K562 (cell line): Measurements from ENCODE around the gene PTPRM. TPM values are rescaled to one million over a fixed set of nuclear protein-coding genes. Genes with fewer than 3 reads are reported as not detected.

Experiments
- ATAC-seq: fragments of 200-7000 bp; cut with Tn5 transposase; 3 replicates; pipeline ENCODE4 v1.9.1; 2020; ENCODE audit warnings: moderate library complexity
- BruUV-seq: library from RNA; stranded (reverse); fragments of 400-500 nt; replicated peaks from 2 replicates; lab custom pipeline; 2021; lab: Mats Ljungman, UMichigan
- CTCF ChIA-PET: fragments of 300-600 bp; formaldehyde crosslinking; extraction: SDS; loops from one replicate; lab custom pipeline; 2021; ENCODE audit warnings: low intra/inter-chr PET ratio; lab: Yijun Ruan, JAX
- POLR2A ChIA-PET: fragments of 300-600, 350-650 bp; sonication (Branson Sonifier 250); formaldehyde crosslinking; extraction: SDS; loops from one replicate; lab custom pipeline; 2021; ENCODE audit warnings: antibody characterized with exemption, inconsistent platforms; lab: Yijun Ruan, JAX
- DNase-seq, 4 experiments: peaks; one replicate each; pipeline versions ENCODE4 v3.0.0 to v3.0.0-alpha.2; 2011 to 2018; ENCODE audit warnings: low spot score in 3 of 4, mixed read lengths in 3 of 4; ENCODE audit errors: extremely low read depth in 1 of 4
- FAIRE-seq: peaks from 2 replicates; lab custom pipeline; 2011; peaks lifted over from hg19 to GRCh38; lab: Jason Lieb, UNC
- H2AFZ ChIP-seq: 2 replicates; pipeline ENCODE4 v1.6.0; 2011; ENCODE audit warnings: low read depth, low read length, control low read depth, inconsistent platforms
- H3K27ac ChIP-seq: fragments of 200-600 bp; 3 replicates; pipeline ENCODE4 v1.8.0; 2011; ENCODE audit warnings: low read depth, mild to moderate bottlenecking, control low read depth, inconsistent platforms, low read length, moderate library complexity, mixed read lengths; ENCODE audit errors: extremely low read depth
- H3K27me3 ChIP-seq, 2 experiments: fragments of 300-600 bp in 1 of 2; 2 replicates in 1 of 2; 3 replicates in 1 of 2; pipeline versions ENCODE4 v1.6.0 to v1.8.0; 2011; ENCODE audit warnings: inconsistent platforms in 2 of 2, low read length in 2 of 2, mild to moderate bottlenecking in 1 of 2, mixed read lengths in 1 of 2, moderate library complexity in 1 of 2; ENCODE audit not compliant: control insufficient read depth in 2 of 2, insufficient read depth in 2 of 2
- H3K36me3 ChIP-seq: fragments of 300-600 bp; 3 replicates; pipeline ENCODE4 v1.8.0; 2011; ENCODE audit warnings: mild to moderate bottlenecking, low read length, inconsistent platforms; ENCODE audit not compliant: control insufficient read depth, insufficient read depth
- H3K4me1 ChIP-seq, 2 experiments: fragments of 200-600 bp in 1 of 2; replicated peaks in 1 of 2; 2 replicates in 1 of 2; 3 replicates in 1 of 2; pipeline versions ENCODE4 v1.5.1 to v1.8.0; 2011; ENCODE audit warnings: inconsistent platforms in 2 of 2, low read length in 2 of 2, mild to moderate bottlenecking in 1 of 2, mixed read lengths in 1 of 2, moderate library complexity in 1 of 2; ENCODE audit not compliant: control insufficient read depth in 2 of 2, insufficient read depth in 2 of 2
- H3K4me2 ChIP-seq: 2 replicates; pipeline ENCODE4 v1.6.1; 2011; ENCODE audit warnings: low read length, control low read depth, inconsistent platforms, mixed read lengths; ENCODE audit not compliant: insufficient read depth
- H3K4me3 ChIP-seq: fragments of 200-600 bp; sonication (generic), shearing (Covaris generic); 2 replicates; pipeline ENCODE4 v1.5.1; 2016; ENCODE audit warnings: control low read depth, inconsistent platforms
- H3K79me2 ChIP-seq: fragments of 200-600 bp; 3 replicates; pipeline ENCODE4 v1.8.0; 2011; ENCODE audit warnings: low read length, inconsistent platforms; ENCODE audit not compliant: control insufficient read depth, insufficient read depth
- H3K9ac ChIP-seq, 2 experiments: 2 replicates each; pipeline versions ENCODE4 v1.6.0 to v1.6.1; 2011; ENCODE audit warnings: low read depth in 2 of 2, low read length in 2 of 2, control low read depth in 1 of 2, inconsistent platforms in 1 of 2, mild to moderate bottlenecking in 1 of 2, mixed read lengths in 1 of 2; ENCODE audit not compliant: insufficient read depth in 1 of 2
- H3K9me1 ChIP-seq: one replicate; pipeline ENCODE4 v1.6.0; 2011; ENCODE audit warnings: inconsistent platforms, mild to moderate bottlenecking, low read length, moderate library complexity; ENCODE audit not compliant: control insufficient read depth, insufficient read depth
- H3K9me3 ChIP-seq: replicated peaks from 2 replicates; pipeline ENCODE4 v1.5.1; 2011; ENCODE audit warnings: low read depth, low read length, inconsistent platforms; ENCODE audit not compliant: control insufficient read depth, insufficient read depth
- H4K20me1 ChIP-seq: replicated peaks from 2 replicates; pipeline ENCODE4 v1.6.1; 2011; ENCODE audit warnings: low read length, inconsistent platforms, mixed read lengths; ENCODE audit not compliant: control insufficient read depth, insufficient read depth
- ATF6 ChIP-seq: sonication (generic); formaldehyde crosslinking; IDR thresholded peaks from 2 replicates; pipeline ENCODE4 v1.4.0; 2020; ENCODE audit warnings: mild to moderate bottlenecking, missing genetic modification reagents
- CBFB ChIP-seq: sonication (generic); formaldehyde crosslinking; IDR thresholded peaks from 2 replicates; pipeline ENCODE4 v1.4.0; 2020; ENCODE audit warnings: mild to moderate bottlenecking, missing genetic modification reagents
- DDX20 ChIP-seq: fragments of 450-650 bp; IDR thresholded peaks from 2 replicates; pipeline ENCODE4 v1.6.1; 2016; ENCODE audit warnings: missing genetic modification characterization, low read depth, mild to moderate bottlenecking, missing compliant biosample characterization, moderate library complexity
- EGR1 ChIP-seq: fragments of 450-650 bp; conservative IDR thresholded peaks from 2 replicates; pipeline ENCODE4 v1.6.1; 2017; ENCODE audit warnings: mild to moderate bottlenecking
- EZH2 ChIP-seq: IDR thresholded peaks from 2 replicates; pipeline ENCODE4 v1.6.1; 2012; ENCODE audit warnings: low read depth, mild to moderate bottlenecking, inconsistent platforms, low read length, borderline replicate concordance
- HDAC6 ChIP-seq: IDR thresholded peaks from 2 replicates; pipeline ENCODE4 v1.6.1; 2012; ENCODE audit warnings: low read depth, mild to moderate bottlenecking, control low read depth, inconsistent platforms, low read length, moderate library complexity
- ID3 ChIP-seq, 2 experiments: fragments of 250-450 bp in 1 of 2; fragments of 450-650 bp in 1 of 2; sonication (Bioruptor Pico) in 1 of 2; IDR thresholded peaks; 2 replicates each; pipeline versions ENCODE4 v1.6.1 to v1.8.0; 2016 to 2021; ENCODE audit warnings: mild to moderate bottlenecking in 2 of 2, moderate library complexity in 2 of 2, missing compliant biosample characterization in 1 of 2, missing genetic modification characterization in 1 of 2
- MAZ ChIP-seq, 2 experiments: fragments of 450-650 bp in 1 of 2; sonication (generic) in 1 of 2; formaldehyde crosslinking; IDR thresholded peaks in 1 of 2; conservative IDR thresholded peaks in 1 of 2; 2 replicates each; pipeline versions ENCODE4 v1.4.0 to v1.5.0; 2020; ENCODE audit warnings: mild to moderate bottlenecking in 1 of 2, missing genetic modification reagents in 1 of 2
- NCOA2 ChIP-seq, 2 experiments: fragments of 450-650 bp; IDR thresholded peaks; 2 replicates each; pipeline ENCODE4 v1.6.1; 2018; ENCODE audit warnings: mild to moderate bottlenecking in 2 of 2, moderate library complexity in 1 of 2; ENCODE audit not compliant: partially characterized antibody in 2 of 2
- PHF21A ChIP-seq: fragments of 450-650 bp; IDR thresholded peaks from 2 replicates; pipeline ENCODE4 v1.6.1; 2017; ENCODE audit warnings: low read depth, borderline replicate concordance
- POLR2G ChIP-seq: fragments of 200-400 bp; formaldehyde crosslinking; IDR thresholded peaks from 2 replicates; pipeline ENCODE4 v1.6.1; 2017; ENCODE audit warnings: low read depth, mild to moderate bottlenecking, antibody characterized with exemption, low read length, moderate library complexity
- POLR2H ChIP-seq: IDR thresholded peaks from 2 replicates; pipeline ENCODE4 v1.6.1; 2016; ENCODE audit warnings: missing genetic modification characterization, low read depth, mild to moderate bottlenecking, control low read depth, missing compliant biosample characterization, moderate library complexity
- RAD21 ChIP-seq, 2 experiments: fragments of 250-450 bp in 1 of 2; fragments of 450-650 bp in 1 of 2; sonication (Bioruptor Pico) in 1 of 2; formaldehyde crosslinking in 1 of 2; IDR thresholded peaks in 1 of 2; conservative IDR thresholded peaks in 1 of 2; 2 replicates each; pipeline versions ENCODE4 v1.4.0 to v1.8.0; 2020 to 2022; ENCODE audit warnings: mild to moderate bottlenecking in 2 of 2, moderate library complexity in 1 of 2
- SIRT6 ChIP-seq: IDR thresholded peaks from one replicate; pipeline ENCODE4 v1.6.1; 2012; ENCODE audit warnings: low read depth, mild to moderate bottlenecking, control low read depth, inconsistent platforms, low read length, moderate library complexity
- SMARCB1 ChIP-seq: IDR thresholded peaks from 2 replicates; pipeline ENCODE4 v1.6.1; 2011; ENCODE audit warnings: improper control_type of control experiment, low read depth; ENCODE audit not compliant: insufficient read length
- TAF1 ChIP-seq: IDR thresholded peaks from 2 replicates; pipeline ENCODE4 v1.6.1; 2011; ENCODE audit warnings: mild to moderate bottlenecking, low read length, moderate library complexity; ENCODE audit not compliant: insufficient read depth, control insufficient read depth, severe bottlenecking; ENCODE audit errors: extremely low read depth
- TAF15 ChIP-seq: fragments of 200-400 bp; formaldehyde crosslinking; IDR thresholded peaks from 2 replicates; pipeline ENCODE4 v1.6.1; 2017; ENCODE audit warnings: mild to moderate bottlenecking, low read depth, low read length, moderate library complexity
- ZNF584 ChIP-seq: fragments of 200-800 bp; sonication (Bioruptor generic); IDR thresholded peaks from 2 replicates; pipeline ENCODE4 v1.6.1; 2016; ENCODE audit warnings: low read depth, mild to moderate bottlenecking, missing genetic modification characterization, missing compliant biosample characterization
- WGBS: fragments of 100-300 bp; shearing (Covaris generic); methylation state at CpG from one replicate; pipeline ENCODE4 v1.1.6; 2016; ENCODE audit warnings: low coverage, mixed read lengths; ENCODE audit not compliant: insufficient coverage; ENCODE audit errors: missing lambda C conversion rate; 5-methylcytosine and 5-hydroxymethylcytosine counted together
- in situ Hi-C: fragments of 300-500 bp; cut with MboI; formaldehyde crosslinking; loops from 4 replicates; pipeline ENCODE4 v1.15.0; 2018; ENCODE audit warnings: inconsistent platforms, mixed read lengths
- intact Hi-C: fragments of 100-400 bp; cut with micrococcal nuclease; formaldehyde crosslinking; loops from 2 replicates; pipeline ENCODE4 v1.14.2; 2022
- polyA plus RNA-seq, 8 experiments: library from polyadenylated mRNA; depleted of rRNA in 4 of 8; stranded (reverse) in 5 of 8; unstranded in 3 of 8; fragments of >200 nt; fragmentation: Nextera tagmentation in 2 of 8; fragmentation: Illumina TruSeq in 1 of 8; extraction: Ambion mirVana in 2 of 8; extraction: Trizol in 1 of 8; gene quantifications; 2 replicates each; pipeline versions ENCODE4 v1.2.1 to v1.2.3, GENCODE V29; 2011 to 2014; ENCODE audit warnings: inconsistent platforms in 1 of 8, missing spikeins in 1 of 8
- total RNA-seq, 7 experiments: library from RNA; depleted of rRNA in 6 of 7; stranded (reverse); fragments of >200 nt in 6 of 7; fragmentation: Illumina TruSeq in 2 of 7; extraction: Trizol in 2 of 7; gene quantifications; 2 replicates each; pipeline versions ENCODE4 v1.2.1 to v1.2.3, GENCODE V29; 2011 to 2021; ENCODE audit warnings: low replicate concordance in 1 of 7

Gene PTPRM
- total and polyA plus RNA-seq, 9 of the 15 experiments (the other 6 are each of a cell fraction or from before 2014, with no cell fraction given), result 0.03 to 0.16 (median 0.08) TPM; not detected in 3

GRCh38 chr18:7786569-7786968, 219.5 kb downstream of the PTPRM start:
- no peaks in the 10 kb centered on the region for H3K9me1 ChIP-seq
- ATAC-seq (no peak), DNase-seq (no peak), FAIRE-seq (no peak)
- TF ChIP-seq NCOA2 (IDR thresholded peaks at IDR 0.05; ENCODE audit: partially characterized antibody in 2 of 2), result no peak
- TF ChIP-seq HDAC6, result no peak
- TF ChIP-seq POLR2H (tag), result no peak
- TF ChIP-seq SIRT6, result no peak
- no peak for TF ChIP-seq ATF6 (CRISPR knock-in tag)
- no peak for TF ChIP-seq TAF1
- no peak for TF ChIP-seq ID3 (CRISPR knock-in tag; IDR thresholded peaks at IDR 0.05)
- no peak for TF ChIP-seq ID3 (tag; IDR thresholded peaks at IDR 0.05)
- no peak for TF ChIP-seq RAD21 (CRISPR knock-in tag; conservative IDR thresholded peaks at IDR 0.05 in 1 of 2, IDR thresholded peaks at IDR 0.05 in 1 of 2)
- no peak for TF ChIP-seq EZH2
- no peak for TF ChIP-seq ZNF584 (CRISPR knock-in tag)
- TF ChIP-seq CBFB, result no peak
- TF ChIP-seq PHF21A, result no peak
- no peak for TF ChIP-seq POLR2G
- no peak for TF ChIP-seq DDX20
- no peak for TF ChIP-seq EGR1
- no peak for TF ChIP-seq TAF15
- TF ChIP-seq MAZ (CRISPR knock-in tag; conservative IDR thresholded peaks at IDR 0.05 in 1 of 2, IDR thresholded peaks at IDR 0.05 in 1 of 2), result no peak
- no peak for TF ChIP-seq SMARCB1
- WGBS, result 5% methylated on average over 1 of the region's 1 CpG
- POLR2A ChIA-PET, result no interaction called here
- no peak overlapping the region for H2AFZ ChIP-seq
- no peaks in the 10 kb centered on the region for H3K9me3 ChIP-seq
- in situ Hi-C loops, result no loop called here
- H3K79me2 ChIP-seq, result no peaks in the 10 kb centered on the region
- BruUV-seq, result no TSS peak
- CTCF ChIA-PET, result no interaction called here
- H3K4me3 ChIP-seq, result no peak overlapping the region
- no peaks in the 10 kb centered on the region for H3K27me3 ChIP-seq
- H4K20me1 ChIP-seq, result no peaks in the 10 kb centered on the region
- H3K36me3 ChIP-seq, result no peaks in the 10 kb centered on the region
- H3K4me2 ChIP-seq, result no peak overlapping the region
- no peak overlapping the region for H3K27ac ChIP-seq
- H3K9ac ChIP-seq, result no peak overlapping the region
- intact Hi-C loops, result no loop called here
- H3K4me1 ChIP-seq, result no peaks in the 10 kb centered on the region
